Left kidney (tissue), 2 donors: ENCODE results near the gene XK. TPM values are rescaled to one million over a fixed set of nuclear protein-coding genes. Genes with fewer than 3 reads are reported as not detected.
A peak's percentile ranks its signal among the peaks of the same experiment; 100 is the strongest.

Source experiments
- DNase-seq: peaks from one replicate; pipeline ENCODE4 v3.0.0-alpha.2; 2013
- polyA plus RNA-seq: library from polyadenylated mRNA; unstranded; fragments of 120-200 nt; gene quantifications from one replicate; pipeline ENCODE4 v1.2.1, GENCODE V29; 2013; ENCODE audit not compliant: insufficient read length

XK gene
- polyA plus RNA-seq, 1 donor = 1.1 TPM

GRCh38 chrX:37678574-37678973, 7.0 kb upstream of the XK start:
- DNase-seq = no peak

GRCh38 chrX:37679230-37679629, 6.4 kb upstream of the XK start:
- no peak for DNase-seq

GRCh38 chrX:37679888-37680287, 5.7 kb upstream of the XK start:
- DNase-seq = no peak

- no peak for DNase-seq
Observed at GRCh38 chrX:37684426-37684825, 1.2 kb upstream of the XK start.

- no peak for DNase-seq
Observed at GRCh38 chrX:37684973-37685372, 618 bp upstream of the XK start.

- DNase-seq = no peak
Observed at GRCh38 chrX:37686369-37686995, 891 bp downstream of the XK start.

GRCh38 chrX:37686996-37687395, 1.4 kb downstream of the XK start:
- no peak for DNase-seq

GRCh38 chrX:37690119-37690518, 4.5 kb downstream of the XK start:
- no peak for DNase-seq

GRCh38 chrX:37692918-37693317, 7.3 kb downstream of the XK start:
- no peak for DNase-seq

- no peak for DNase-seq
Observed at GRCh38 chrX:37697169-37697760, 11.7 kb downstream of the XK start.

- DNase-seq = peak; percentile 7
Observed at GRCh38 chrX:37701588-37701987, 16.0 kb downstream of the XK start.

GRCh38 chrX:37711991-37712390, 26.4 kb downstream of the XK start:
- no peak for DNase-seq

- no peak for DNase-seq
Observed at GRCh38 chrX:37712458-37712857, 26.9 kb downstream of the XK start.

GRCh38 chrX:37714479-37714878, 28.9 kb downstream of the XK start:
- DNase-seq = no peak

GRCh38 chrX:37716602-37717001, 31.0 kb downstream of the XK start:
- DNase-seq = no peak

- DNase-seq = no peak
Observed at GRCh38 chrX:37717708-37718107, 32.1 kb downstream of the XK start.

GRCh38 chrX:37722595-37722994, 37.0 kb downstream of the XK start:
- no peak for DNase-seq

GRCh38 chrX:37726346-37726745, 40.8 kb downstream of the XK start:
- no peak for DNase-seq

GRCh38 chrX:37745354-37745753, 59.8 kb downstream of the XK start:
- DNase-seq = peak; percentile 55

GRCh38 chrX:37745835-37746217, 60.2 kb downstream of the XK start:
- DNase-seq = no peak

- DNase-seq = no peak
Observed at GRCh38 chrX:37746218-37746941, 60.8 kb downstream of the XK start.

GRCh38 chrX:37746951-37747350, 61.4 kb downstream of the XK start:
- no peak for DNase-seq

- no peak for DNase-seq
Observed at GRCh38 chrX:37752281-37752680, 66.7 kb downstream of the XK start.

- no peak for DNase-seq
Observed at GRCh38 chrX:37752936-37753335, 67.3 kb downstream of the XK start.
